Iris pigment epithelial cell (primary cell): ENCODE data around the gene ZMPSTE24.

Experiments used
- DNase-seq: peaks from one replicate; pipeline ENCODE4 v3.0.0-alpha.2; 2011; ENCODE audit warnings: low read depth

ZMPSTE24 gene

GRCh38 chr1:40305451-40305850 lies 47.4 kb downstream of the ZMPSTE24 start:
- no peak for DNase-seq

- no peak for DNase-seq
Observed at GRCh38 chr1:40305871-40306270, 47.8 kb downstream of the ZMPSTE24 start.

DNA sequence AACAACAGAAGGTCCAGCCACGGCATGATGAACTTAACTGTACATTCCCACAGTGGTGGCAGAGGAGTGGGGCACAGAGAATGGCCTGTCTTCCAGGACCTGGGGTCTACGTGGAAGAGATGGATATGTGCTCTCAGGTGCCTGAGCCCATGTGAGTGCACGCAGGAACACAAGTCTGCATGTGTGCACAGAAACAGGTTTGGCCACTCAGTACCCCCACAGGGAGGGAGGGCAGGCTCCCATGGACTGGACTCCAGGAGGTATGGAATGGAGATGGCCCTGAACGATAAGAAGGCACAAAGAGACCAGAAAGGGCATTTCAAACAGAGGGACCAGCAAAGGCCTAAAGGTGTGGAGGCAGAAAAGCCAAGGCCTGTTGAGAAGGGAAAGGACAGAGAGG lies 48.3 kb downstream of the ZMPSTE24 start:
- DNase-seq = no peak

DNA sequence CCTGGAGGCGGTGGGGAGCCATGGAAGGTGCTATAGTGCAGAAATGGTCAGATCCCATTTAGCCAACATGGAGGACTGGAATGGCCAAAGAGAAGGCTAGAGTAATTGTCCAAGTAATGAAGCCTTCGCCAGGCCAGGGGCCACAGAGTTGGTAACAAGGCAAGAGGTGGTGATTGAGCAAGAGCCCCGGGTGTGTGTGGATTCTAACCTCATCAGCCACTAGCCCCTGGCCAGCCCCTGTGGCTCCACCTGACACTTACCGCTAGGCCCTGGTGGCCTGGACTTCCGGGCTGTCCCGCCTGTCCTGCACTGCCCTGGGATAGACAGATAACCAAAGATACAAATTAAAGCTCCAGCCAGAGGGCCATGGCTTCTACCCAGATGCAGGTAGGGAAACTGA lies 49.1 kb downstream of the ZMPSTE24 start:
- no peak for DNase-seq

GRCh38 chr1:40308036-40308727 lies 50.1 kb downstream of the ZMPSTE24 start:
- DNase-seq = no peak

- peak; percentile 28 for DNase-seq
Observed at GRCh38 chr1:40309374-40310128, 51.5 kb downstream of the ZMPSTE24 start.

DNA sequence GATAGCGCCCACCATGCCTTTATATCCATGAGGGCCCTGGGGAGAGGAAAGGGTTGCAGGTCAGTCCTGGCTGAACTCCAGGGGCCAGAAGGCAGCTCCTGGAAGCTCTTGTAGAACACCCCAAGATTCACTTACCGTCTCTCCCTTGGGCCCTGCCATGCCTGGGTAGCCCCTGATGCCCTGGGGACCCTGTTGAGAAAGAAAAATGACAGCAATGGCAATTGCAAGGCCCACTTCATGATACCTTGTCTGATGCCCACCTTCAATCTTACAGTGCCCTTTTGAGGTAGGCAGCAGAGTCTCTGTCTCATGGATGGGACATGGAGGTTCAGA lies 52.1 kb downstream of the ZMPSTE24 start:
- no peak for DNase-seq

DNA sequence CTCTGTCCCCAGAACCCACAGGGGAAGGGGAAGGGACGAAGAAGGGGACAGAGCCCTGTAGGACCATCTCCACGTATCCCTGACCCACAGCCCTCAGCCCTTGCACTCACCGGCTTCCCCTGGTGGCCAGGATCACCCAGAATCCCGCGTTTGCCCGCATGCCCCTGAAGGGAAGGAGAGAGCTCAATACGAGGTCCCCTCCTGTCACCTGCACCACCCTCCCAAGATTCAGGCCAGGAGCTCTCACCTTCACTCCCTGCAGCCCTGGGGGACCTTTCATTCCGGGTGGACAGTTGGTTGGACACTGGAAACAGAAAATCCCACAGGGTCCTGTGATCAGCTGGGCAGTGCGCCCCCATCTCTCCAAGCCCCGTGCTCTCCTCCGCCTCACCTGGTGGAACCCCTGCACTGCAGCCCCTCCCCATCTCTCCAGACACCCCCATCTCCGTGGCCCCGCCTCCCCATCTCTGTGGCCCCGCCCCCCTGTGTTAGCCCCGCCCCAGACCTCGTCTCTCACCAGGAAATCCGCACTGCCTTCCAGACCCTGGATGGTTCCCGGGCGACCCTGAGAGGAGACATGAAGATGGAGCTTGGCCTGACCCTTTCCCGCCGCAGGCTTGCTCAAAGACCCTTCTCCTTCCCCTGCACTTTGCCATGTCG lies 53.1 kb downstream of the ZMPSTE24 start:
- DNase-seq = no peak

- no peak for DNase-seq
Observed at GRCh38 chr1:40311692-40312091, 53.7 kb downstream of the ZMPSTE24 start.

DNA sequence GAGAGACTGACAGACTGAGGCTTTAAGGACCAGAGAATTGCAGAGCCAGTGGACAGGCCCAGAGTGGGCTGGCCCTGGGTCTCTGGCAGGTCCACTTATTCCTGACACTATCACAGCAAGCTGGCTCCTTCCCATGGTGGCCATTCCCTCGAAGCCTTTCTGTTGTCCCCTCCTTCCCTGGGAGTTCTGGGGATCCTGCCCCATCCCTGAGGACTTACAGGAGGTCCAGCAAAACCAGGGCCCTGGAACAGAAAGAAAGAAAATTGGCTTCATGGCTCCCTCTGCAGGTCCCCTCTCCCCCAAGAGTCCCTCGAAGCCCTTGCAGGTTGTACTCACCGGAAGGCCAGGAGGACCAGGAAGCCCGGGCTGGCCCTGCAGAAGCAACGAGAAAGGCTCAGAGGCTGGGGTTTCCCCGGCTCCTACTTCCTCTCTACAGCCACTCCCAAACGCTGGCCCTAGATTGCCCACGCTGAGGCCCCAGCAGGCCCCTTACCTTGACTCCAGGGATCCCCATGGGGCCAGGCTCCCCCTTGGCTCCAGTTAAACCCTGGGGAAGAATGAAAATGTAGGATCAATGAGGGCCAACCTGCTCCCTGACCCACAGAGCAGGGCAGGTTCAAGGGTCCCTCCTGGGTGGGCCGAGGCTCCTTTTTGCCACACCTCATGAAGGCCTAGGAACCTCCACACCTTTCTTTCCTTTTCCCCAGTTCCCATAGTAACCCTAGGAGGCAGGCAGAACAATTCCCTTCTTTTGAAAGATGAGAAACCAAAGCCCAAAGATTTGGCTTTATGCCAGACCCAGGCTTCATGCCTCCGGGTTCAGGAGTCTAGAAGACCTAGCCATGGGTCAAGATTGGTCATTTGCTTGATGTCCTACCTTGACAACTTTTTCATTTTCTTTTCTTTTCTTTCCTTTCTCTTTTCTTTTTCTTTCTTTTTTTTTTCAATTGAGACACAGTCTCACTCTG lies 54.5 kb downstream of the ZMPSTE24 start:
- DNase-seq = no peak

DNA sequence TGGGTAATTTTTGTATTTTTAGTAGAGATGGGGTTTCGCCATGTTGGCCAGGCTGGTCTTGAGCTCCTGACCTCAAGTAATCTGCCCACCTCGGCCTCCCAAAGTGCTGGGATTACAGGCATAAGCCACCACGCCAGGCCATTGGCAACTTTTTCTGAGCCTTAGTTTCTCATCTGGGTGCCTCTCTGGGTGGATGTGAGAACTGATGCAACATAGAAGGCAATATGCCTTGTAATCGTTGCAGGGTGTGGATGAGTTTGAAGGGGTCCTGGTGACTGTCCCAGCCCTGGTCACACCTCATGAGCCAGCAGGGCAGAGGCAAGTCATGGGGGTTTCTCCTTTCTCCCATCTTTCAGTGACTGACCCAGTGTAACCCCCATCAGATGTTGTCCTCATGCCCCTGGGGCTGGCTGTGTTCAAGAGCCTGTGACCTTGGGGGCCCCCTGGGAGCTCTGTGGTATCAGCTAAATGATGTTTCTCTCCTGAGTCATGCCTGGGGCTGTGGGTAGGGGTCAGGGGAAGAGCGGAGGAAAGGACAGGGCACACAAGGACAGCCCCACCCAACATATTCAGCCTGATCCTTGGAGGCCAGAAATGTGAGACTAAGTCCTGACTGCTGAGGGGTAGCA lies 55.4 kb downstream of the ZMPSTE24 start:
- no peak for DNase-seq

DNA sequence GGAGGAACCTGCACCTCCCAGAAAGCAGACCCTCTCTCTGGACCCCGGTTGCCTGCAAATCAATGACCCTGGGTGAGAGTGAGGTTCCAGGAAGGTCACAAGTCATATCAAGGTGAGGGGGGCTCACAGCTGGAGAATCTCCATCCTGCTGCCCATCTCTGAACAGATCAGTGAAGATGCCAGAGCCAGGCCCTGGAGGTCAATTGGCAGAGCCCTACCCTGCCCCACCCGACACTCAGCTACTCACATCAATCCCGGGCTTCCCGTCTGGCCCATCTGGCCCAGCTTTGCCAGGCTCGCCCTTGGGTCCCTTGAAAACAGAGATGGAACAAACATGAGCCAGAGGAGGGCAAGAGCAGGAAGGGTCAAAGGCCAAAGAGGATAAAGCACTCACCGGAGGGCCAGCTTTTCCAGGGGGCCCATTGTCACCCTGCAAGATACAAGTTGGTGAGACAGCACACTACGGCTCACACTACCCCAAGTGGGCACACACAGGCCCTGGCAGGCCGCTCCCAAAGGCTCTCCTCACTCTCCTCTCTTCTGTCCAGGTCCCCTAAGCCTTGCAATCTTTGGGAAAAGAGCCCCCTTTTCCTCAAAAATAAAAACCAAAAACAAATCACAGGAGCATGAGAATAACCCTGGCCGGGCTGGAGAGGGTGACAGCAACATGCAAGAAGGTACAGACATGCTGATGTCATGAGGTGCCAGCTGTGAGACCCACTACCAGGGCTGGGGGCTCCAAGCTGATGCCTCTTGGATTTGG lies 56.1 kb downstream of the ZMPSTE24 start:
- no peak for DNase-seq

- DNase-seq = no peak
Observed at GRCh38 chr1:40314721-40315238, 56.7 kb downstream of the ZMPSTE24 start.

DNA sequence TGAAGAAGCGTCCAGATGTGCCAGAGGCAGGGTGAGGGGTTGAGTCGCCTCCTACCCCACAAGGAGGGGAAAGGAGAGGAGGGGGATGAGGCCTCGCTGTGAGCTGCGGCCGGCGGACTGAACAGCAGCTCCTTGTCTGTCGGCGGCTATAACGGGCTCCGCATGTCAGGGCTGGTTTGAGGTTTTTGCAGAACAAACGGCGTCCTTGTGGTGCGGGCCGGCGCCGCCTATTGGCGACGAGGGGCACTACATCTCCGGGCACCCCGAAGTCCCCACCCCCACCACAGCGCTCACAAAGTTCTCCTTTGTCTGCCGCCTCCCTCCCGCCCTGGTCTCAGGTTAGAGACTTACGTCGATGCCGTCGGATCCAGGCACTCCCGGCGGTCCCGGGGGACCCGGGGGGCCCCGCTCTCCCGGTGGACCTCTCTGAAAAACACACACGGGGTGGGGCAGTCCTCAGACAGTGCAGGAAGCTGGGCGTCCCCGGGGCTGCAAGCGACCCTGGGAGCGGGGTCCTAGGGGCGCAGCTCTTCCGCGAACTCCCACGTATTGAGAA lies 57.3 kb downstream of the ZMPSTE24 start:
- peak; percentile 88 for DNase-seq

DNA sequence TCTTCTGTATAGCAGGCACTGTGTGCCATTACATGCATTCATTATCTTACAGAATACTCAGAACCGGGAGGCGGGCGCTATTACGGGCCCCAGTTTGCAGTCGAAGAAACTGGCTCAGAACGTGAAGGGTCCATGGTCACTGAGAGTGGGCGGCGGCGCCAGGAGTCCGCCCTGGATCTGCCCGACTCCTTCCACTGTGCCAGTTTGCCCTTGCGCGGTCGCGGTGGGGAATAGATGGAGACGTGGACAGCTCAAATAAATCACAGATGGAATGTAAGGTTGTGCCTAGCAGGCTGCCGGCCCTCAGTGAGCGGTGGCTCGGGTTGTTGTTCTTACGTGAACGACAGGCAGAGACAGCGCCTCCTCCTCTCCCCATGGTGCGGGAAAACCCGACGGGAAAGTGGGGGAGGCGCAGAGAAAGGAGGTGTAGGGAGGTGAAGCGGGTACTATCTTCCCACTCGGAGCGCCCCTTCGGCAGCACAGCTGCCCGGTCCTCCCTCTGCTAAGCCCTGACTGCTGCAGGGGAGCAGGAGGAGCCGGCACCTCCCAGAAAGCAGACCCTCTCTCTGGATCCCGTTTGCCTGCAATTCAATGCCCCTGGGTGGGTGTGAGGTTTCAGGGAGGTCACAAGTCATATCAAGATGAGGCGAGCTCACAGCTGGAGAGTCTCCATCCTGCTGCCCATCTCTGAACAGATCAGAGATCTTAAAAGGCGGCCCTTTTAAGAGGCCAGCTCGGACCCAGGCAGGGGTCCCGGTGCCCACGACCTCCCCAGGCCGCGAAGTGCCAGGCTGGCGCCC lies 58.0 kb downstream of the ZMPSTE24 start:
- DNase-seq = no peak

- DNase-seq = no peak
Observed at GRCh38 chr1:40316595-40317393, 58.8 kb downstream of the ZMPSTE24 start, which contains the start of gene COL9A2. Gene COL9A2, minus strand, starts transcription at chr1:40317286. Its CDS starts 89 bp downstream, at chr1:40317197.

- DNase-seq = no peak
Observed at GRCh38 chr1:40317394-40318074, 59.5 kb downstream of the ZMPSTE24 start.

DNA sequence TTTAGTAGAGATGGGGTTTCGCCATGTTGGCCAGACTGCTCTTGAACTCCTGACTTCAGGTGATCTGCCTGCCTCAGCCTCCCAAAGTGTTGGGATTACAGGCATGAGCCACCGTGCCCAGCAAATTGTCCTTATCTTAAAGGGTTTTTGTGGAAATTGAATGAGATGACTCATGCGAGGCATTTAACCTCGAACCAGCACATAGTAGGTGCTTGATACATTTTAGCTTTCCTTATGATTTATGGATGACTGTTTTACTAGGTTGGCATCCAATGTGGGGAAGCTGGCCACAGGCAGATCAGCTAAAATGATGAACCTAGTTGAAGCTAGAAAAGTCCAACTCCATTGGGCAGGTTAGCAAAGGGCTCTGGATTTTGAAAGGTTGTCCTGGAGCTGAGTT lies 60.4 kb downstream of the ZMPSTE24 start:
- no peak for DNase-seq
